ENCODE data around the gene CLN3. TPM values are rescaled to one million over a fixed set of nuclear protein-coding genes. Genes with fewer than 3 reads are reported as not detected.
A peak's percentile ranks its signal among the peaks of the same experiment; 100 is the strongest.

The CLN3 gene
- total and polyA plus RNA-seq, 2 of the 13 experiments (the other 11 are each of a cell fraction or from before 2014, with no cell fraction given), result 23.4 to 46.8 TPM

GRCh38 chr16:28505489-28506137 is 13.7 kb upstream of the CLN3 start (continued):
- TF ChIP-seq REST (IDR thresholded peaks at IDR 0.05; ENCODE audit: borderline replicate concordance in 1 of 2, low read depth in 1 of 2, low read length in 2 of 2), result peak in 1 of 2 experiments; percentile 72; a peak in 1 of 4 replicates
- peak; percentile 50; the same call in 1 of the 2 replicates for TF ChIP-seq ZNF614 (CRISPR knock-in tag; IDR thresholded peaks at IDR 0.05; ENCODE audit: borderline replicate concordance)
- no peak for TF ChIP-seq AHR (CRISPR knock-in tag; IDR thresholded peaks at IDR 0.05)
- TF ChIP-seq HIC2 (CRISPR knock-in tag; IDR thresholded peaks at IDR 0.05; ENCODE audit: low read depth), result peak; percentile 39; the same call in 1 of the 2 replicates
- TF ChIP-seq MZF1 (CRISPR knock-in tag; IDR thresholded peaks at IDR 0.05; ENCODE audit: borderline replicate concordance), result no peak
- no peak for TF ChIP-seq DMAP1 (CRISPR knock-in tag; IDR thresholded peaks at IDR 0.05)
- 0 out of 2 replicates have a peak, but pooled peaks have one; percentile 56 for TF ChIP-seq ZBTB3 (CRISPR knock-in tag; IDR thresholded peaks at IDR 0.05; ENCODE audit: borderline replicate concordance, low read depth)
- 0 out of 2 replicates have a peak, but pooled peaks have one; percentile 56 for TF ChIP-seq ZNF142 (CRISPR knock-in tag; IDR thresholded peaks at IDR 0.05)
- no peak for TF ChIP-seq PTBP1 (IDR thresholded peaks at IDR 0.05; ENCODE audit: low read depth, low read length, poor library complexity, severe bottlenecking)
- TF ChIP-seq SNRNP70 (IDR thresholded peaks at IDR 0.05; ENCODE audit: low read depth, low read length), result no peak
- no peak for TF ChIP-seq POLR2G (IDR thresholded peaks at IDR 0.05; ENCODE audit: low read depth, low read length)
- no peak for TF ChIP-seq ZNF33B (CRISPR knock-in tag; IDR thresholded peaks at IDR 0.05)
- no peak for TF ChIP-seq ATF1 (CRISPR knock-in tag; IDR thresholded peaks at IDR 0.05)

Data from HepG2 (cell line).